SK-N-SH (cell line): ENCODE results near the gene THSD7A. TPM values are rescaled to one million over a fixed set of nuclear protein-coding genes. Genes with fewer than 3 reads are reported as not detected.

ENCODE experiments used
- CTCF ChIA-PET: fragments of 300-600, 350-600 bp; formaldehyde crosslinking; extraction: SDS; loops from one replicate; lab custom pipeline; 2021; lab: Yijun Ruan, JAX
- POLR2A ChIA-PET: fragments of 350-600 bp; sonication (Branson Sonifier 250); formaldehyde crosslinking; extraction: SDS; loops from one replicate; lab custom pipeline; 2020; ENCODE audit warnings: antibody characterized with exemption, inconsistent platforms; lab: Yijun Ruan, JAX
- DNase-seq: peaks from one replicate; pipeline ENCODE4 v3.0.0; 2012
- H2AFZ ChIP-seq: fragments of 200-600 bp; sonication (generic); 2 replicates; pipeline ENCODE4 v1.8.1; 2016; ENCODE audit warnings: antibody characterized with exemption, mild to moderate bottlenecking, low read depth
- H3F3A ChIP-seq: fragments of 200-600 bp; sonication (generic); replicated peaks from 2 replicates; pipeline ENCODE3; 2016; ENCODE audit warnings: antibody characterized with exemption, mild to moderate bottlenecking; ENCODE audit not compliant: insufficient read depth
- H3K27ac ChIP-seq, 2 experiments: fragments of 200-500 bp in 1 of 2; fragments of 200-600 bp in 1 of 2; sonication (Bioruptor generic) in 1 of 2; sonication (generic), shearing (Covaris generic) in 1 of 2; 2 replicates each; pipeline versions ENCODE4 v1.5.1 to v1.6.1; 2014 to 2016; ENCODE audit warnings: low read depth in 2 of 2, inconsistent platforms in 1 of 2, low read length in 1 of 2, mild to moderate bottlenecking in 1 of 2, mixed read lengths in 1 of 2
- H3K27me3 ChIP-seq: fragments of 200-600 bp; sonication (generic), shearing (Covaris generic); 2 replicates; pipeline ENCODE4 v1.6.1; 2016; ENCODE audit warnings: mixed run types; ENCODE audit not compliant: insufficient read depth
- H3K36me3 ChIP-seq, 2 experiments: fragments of 200-500 bp in 1 of 2; fragments of 200-600 bp in 1 of 2; sonication (Bioruptor generic) in 1 of 2; sonication (generic) in 1 of 2; replicated peaks in 1 of 2; 2 replicates each; pipeline versions ENCODE3 to v1.5.1; 2014 to 2016; ENCODE audit warnings: low read length in 1 of 2, mild to moderate bottlenecking in 1 of 2; ENCODE audit not compliant: insufficient read depth in 2 of 2, control insufficient read depth in 1 of 2
- H3K4me1 ChIP-seq, 2 experiments: fragments of 200-500 bp in 1 of 2; fragments of 200-600 bp in 1 of 2; sonication (Bioruptor generic) in 1 of 2; sonication (generic), shearing (Covaris generic) in 1 of 2; 2 replicates each; pipeline versions ENCODE4 v1.5.1 to v1.6.1; 2014 to 2016; ENCODE audit warnings: low read depth in 1 of 2, low read length in 1 of 2, mixed run types in 1 of 2; ENCODE audit not compliant: insufficient read depth in 2 of 2, control insufficient read depth in 1 of 2
- H3K4me2 ChIP-seq: fragments of 200-600 bp; sonication (generic), shearing (Covaris generic); 2 replicates; pipeline ENCODE4 v1.6.1; 2017; ENCODE audit warnings: mixed run types
- H3K4me3 ChIP-seq, 2 experiments: fragments of 200-500 bp in 1 of 2; fragments of 200-600 bp in 1 of 2; sonication (Bioruptor generic) in 1 of 2; sonication (generic), shearing (Covaris generic) in 1 of 2; 2 replicates each; pipeline versions ENCODE4 v1.5.1 to v1.8.1; 2014 to 2016; ENCODE audit warnings: low read depth in 2 of 2, inconsistent platforms in 1 of 2, low read length in 1 of 2, mild to moderate bottlenecking in 1 of 2, mixed read lengths in 1 of 2, moderate library complexity in 1 of 2
- H3K79me2 ChIP-seq: fragments of 200-600 bp; sonication (generic); 2 replicates; pipeline ENCODE4 v1.8.1; 2017; ENCODE audit warnings: mild to moderate bottlenecking; ENCODE audit not compliant: insufficient read depth
- H3K9ac ChIP-seq: fragments of 200-600 bp; sonication (generic); 2 replicates; pipeline ENCODE4 v1.6.1; 2017; ENCODE audit warnings: mixed run types
- H3K9me2 ChIP-seq: fragments of 200-600 bp; sonication (generic); 2 replicates; pipeline ENCODE4 v1.6.1; 2017; ENCODE audit warnings: mixed run types
- H3K9me3 ChIP-seq: fragments of 200-600 bp; sonication (generic); 2 replicates; pipeline ENCODE4 v1.6.1; 2017; ENCODE audit warnings: mixed run types, mild to moderate bottlenecking, moderate library complexity
- H4K20me1 ChIP-seq: fragments of 200-600 bp; sonication (generic); 2 replicates; pipeline ENCODE4 v1.6.1; 2017; ENCODE audit warnings: mild to moderate bottlenecking, mixed run types; ENCODE audit not compliant: insufficient read depth
- CHD2 ChIP-seq: fragments of 150-350 bp; IDR thresholded peaks from 2 replicates; pipeline ENCODE4 v1.6.1; 2018; ENCODE audit warnings: low read length; ENCODE audit not compliant: partially characterized antibody
- CTCF ChIP-seq: fragments of 200-600 bp; sonication (generic); IDR thresholded peaks from 2 replicates; pipeline ENCODE4 v1.6.1; 2017; ENCODE audit warnings: antibody characterized with exemption, mild to moderate bottlenecking, moderate library complexity
- FOSL2 ChIP-seq: IDR thresholded peaks from 2 replicates; pipeline ENCODE4 v1.4.0; 2012; ENCODE audit warnings: low read depth, mild to moderate bottlenecking, moderate library complexity, borderline replicate concordance
- GABPA ChIP-seq: IDR thresholded peaks from 2 replicates; pipeline ENCODE4 v1.4.0; 2012; ENCODE audit warnings: low read depth, mild to moderate bottlenecking
- IRF3 ChIP-seq: fragments of 150-350 bp; IDR thresholded peaks from 2 replicates; pipeline ENCODE4 v1.6.1; 2016; ENCODE audit warnings: mild to moderate bottlenecking, low read depth, low read length
- MAX ChIP-seq: IDR thresholded peaks from 2 replicates; pipeline ENCODE4 v1.4.0; 2012; ENCODE audit warnings: low read depth
- MXI1 ChIP-seq: IDR thresholded peaks from 2 replicates; pipeline ENCODE4 v1.6.1; 2012; ENCODE audit warnings: mild to moderate bottlenecking, low read depth, low read length, improper control_type of control experiment
- NFIC ChIP-seq: IDR thresholded peaks from 2 replicates; pipeline ENCODE4 v1.4.0; 2012; ENCODE audit warnings: borderline replicate concordance
- NRF1 ChIP-seq: IDR thresholded peaks from 2 replicates; pipeline ENCODE4 v1.6.1; 2012; ENCODE audit warnings: low read depth, mild to moderate bottlenecking, low read length
- REST ChIP-seq: IDR thresholded peaks from 2 replicates; pipeline ENCODE4 v1.6.1; 2012; ENCODE audit warnings: mild to moderate bottlenecking, low read depth, low read length, moderate library complexity
- TAF1 ChIP-seq: IDR thresholded peaks from 2 replicates; pipeline ENCODE4 v1.6.1; 2012; ENCODE audit warnings: low read depth, mild to moderate bottlenecking, low read length, moderate library complexity, borderline replicate concordance
- YY1 ChIP-seq: IDR thresholded peaks from 2 replicates; pipeline ENCODE4 v1.4.0; 2012; ENCODE audit warnings: low read depth, mild to moderate bottlenecking
- WGBS: methylation state at CpG from one replicate; pipeline ENCODE4 v1.1.6; 2017; ENCODE audit warnings: low lambda C conversion rate; 5-methylcytosine and 5-hydroxymethylcytosine counted together
- polyA plus RNA-seq, 3 experiments: library from polyadenylated mRNA; depleted of rRNA; stranded (reverse); fragments of >200 nt; gene quantifications; 2 replicates each; pipeline ENCODE4 v1.2.3, GENCODE V29; 2012

THSD7A gene
- polyA plus RNA-seq, 1 of the 3 experiments (the other 2 are of a cell fraction), result 0.16 TPM

- no peaks in the 10 kb centered on the region for H3K9me3 ChIP-seq
- no peak overlapping the region for H3K4me3 ChIP-seq
- no peaks in the 10 kb centered on the region for H3K27me3 ChIP-seq
- no peak for DNase-seq
- peaks cover 0 to 11% of the 10 kb centered on the region in 2 experiments; a peak in 2 of 4 replicates for H3K4me1 ChIP-seq
- TF ChIP-seq CHD2 (no peak), MAX (no peak), REST (no peak), NRF1 (no peak), GABPA (no peak), CTCF (no peak), YY1 (no peak), FOSL2 (no peak), MXI1 (no peak; the same call in 1 of the 2 replicates), NFIC (no peak), TAF1 (no peak), IRF3 (no peak)
- peak overlapping the region in 1 of 2 experiments; percentile 43; a peak in 2 of 4 replicates for H3K27ac ChIP-seq
- ChIA-PET POLR2A (interaction anchor here (1.4 kb wide), 1 partner anchor 14 kb away, joined by 4 read pairs; no protein-coding TSS in a partner anchor), CTCF (interaction anchor here (1.4 to 2.9 kb wide), 3 partner anchors 14 to 21 kb away, joined by 3 to 13 read pairs (median 6); partner anchors contain the start of gene THSD7A)
- no peaks in the 10 kb centered on the region for H4K20me1 ChIP-seq
- no peaks in the 10 kb centered on the region for H3F3A ChIP-seq
- no peak overlapping the region for H3K4me2 ChIP-seq
- no peaks in the 10 kb centered on the region for H3K9me2 ChIP-seq
- WGBS, result 38% methylated on average over 4 of the region's 4 CpGs
- no peak overlapping the region for H3K9ac ChIP-seq
- H3K79me2 ChIP-seq, result no peaks in the 10 kb centered on the region
- no peak overlapping the region for H2AFZ ChIP-seq
- H3K36me3 ChIP-seq, result peaks cover 0 to 3% of the 10 kb centered on the region in 2 experiments
These were observed 14.8 kb downstream of the THSD7A start for GRCh38 chr7:11817111-11817740.
